Measurements from ENCODE around the gene TNNC2.

The TNNC2 gene

GRCh38 chr20:45776931-45777330, 50.2 kb downstream of the TNNC2 start:
- no peak overlapping the region for H3K4me3 ChIP-seq (ENCODE audit: low read depth, low read length)
- DNase-seq (ENCODE audit: low read depth) = no peak
- TF ChIP-seq MYC (IDR thresholded peaks at IDR 0.05; ENCODE audit: low read depth, low read length) (no peak), MAX (IDR thresholded peaks at IDR 0.05; ENCODE audit: low read depth, low read length) (no peak), POLR2A (IDR thresholded peaks at IDR 0.05; ENCODE audit: extremely low read depth, insufficient read length) (no peak), CTCF (IDR thresholded peaks at IDR 0.05; ENCODE audit: low read depth, low read length) (no peak)

- TF ChIP-seq MAX (IDR thresholded peaks at IDR 0.05; ENCODE audit: low read depth, low read length) (no peak), MYC (IDR thresholded peaks at IDR 0.05; ENCODE audit: low read depth, low read length) (no peak), CTCF (IDR thresholded peaks at IDR 0.05; ENCODE audit: low read depth, low read length) (no peak), POLR2A (IDR thresholded peaks at IDR 0.05; ENCODE audit: extremely low read depth, insufficient read length) (no peak)
- no peak overlapping the region for H3K4me3 ChIP-seq (ENCODE audit: low read depth, low read length)
Observed at GRCh38 chr20:45775411-45775810, 51.7 kb downstream of the TNNC2 start.

GRCh38 chr20:45774945-45775344, 52.2 kb downstream of the TNNC2 start:
- H3K4me3 ChIP-seq (ENCODE audit: low read depth, low read length) = no peak overlapping the region
- TF ChIP-seq MYC (IDR thresholded peaks at IDR 0.05; ENCODE audit: low read depth, low read length) (no peak), POLR2A (IDR thresholded peaks at IDR 0.05; ENCODE audit: extremely low read depth, insufficient read length) (no peak), MAX (IDR thresholded peaks at IDR 0.05; ENCODE audit: low read depth, low read length) (no peak), CTCF (IDR thresholded peaks at IDR 0.05; ENCODE audit: low read depth, low read length) (no peak)
- DNase-seq (ENCODE audit: low read depth) = no peak

More at GRCh38 chr20:45775411-45775810, 51.7 kb downstream of the TNNC2 start:
- no peak for DNase-seq (ENCODE audit: low read depth)
